Left ventricle myocardium inferior (tissue), 1 donor: ENCODE measurements around the gene CLN3. TPM values are rescaled to one million over a fixed set of nuclear protein-coding genes. Genes with fewer than 3 reads are reported as not detected.

Experiments
- DNase-seq: peaks from one replicate; pipeline ENCODE4 v3.0.0-alpha.2; 2020
- H3K27ac ChIP-seq: fragments of 200-600 bp; replicated peaks from 2 replicates; pipeline ENCODE4 v1.8.0; 2021
- H3K27me3 ChIP-seq: fragments of 200-600 bp; 2 replicates; pipeline ENCODE4 v1.8.0; 2021; ENCODE audit warnings: low read depth
- H3K36me3 ChIP-seq: fragments of 200-600 bp; 2 replicates; pipeline ENCODE4 v1.8.0; 2021
- H3K4me1 ChIP-seq: fragments of 200-600 bp; 2 replicates; pipeline ENCODE4 v1.8.0; 2021
- H3K4me3 ChIP-seq: fragments of 200-600 bp; 2 replicates; pipeline ENCODE4 v1.8.0; 2021; ENCODE audit warnings: mild to moderate bottlenecking, moderate library complexity
- H3K9me3 ChIP-seq: fragments of 200-600 bp; replicated peaks from 2 replicates; pipeline ENCODE4 v1.8.0; 2021
- intact Hi-C: fragments of 100-400 bp; cut with micrococcal nuclease; formaldehyde crosslinking; loops from one replicate; pipeline ENCODE4 v1.11.0; 2022
- long read RNA-seq: library from polyadenylated mRNA; unstranded; transcript quantifications from one replicate; pipeline ENCODE4 v2.0.0, GENCODE V29; 2021
- total RNA-seq: library from RNA; stranded (reverse); fragmentation: NEBNext Ultra II Directional; extraction: Animal tissue kit (Norgen Biotek cat#: 25700); gene quantifications from one replicate; pipeline ENCODE4 v1.2.1, GENCODE V29; 2021
- TF ChIP-seq, protein P1 (sequence below): fragments of 200-600 bp; IDR thresholded peaks from 2 replicates; pipeline ENCODE4 v1.8.0; 2021; ENCODE audit warnings: antibody characterized with exemption, mild to moderate bottlenecking, borderline replicate concordance
- donor health status: DM: no; HTN: yes; CAD: no; lungs with severe emphysema.

CLN3 gene
- 13.6 TPM for total RNA-seq
- long read RNA-seq, transcript CLN3-244 (16 exons, 3,832 nt) = major isoform, 10 of 18 reads
- long read RNA-seq, partial matches to known transcripts = 2 of 18 reads
- long read RNA-seq, other reads (novel, unspliced or antisense) = 1 of 18 reads

DNA sequence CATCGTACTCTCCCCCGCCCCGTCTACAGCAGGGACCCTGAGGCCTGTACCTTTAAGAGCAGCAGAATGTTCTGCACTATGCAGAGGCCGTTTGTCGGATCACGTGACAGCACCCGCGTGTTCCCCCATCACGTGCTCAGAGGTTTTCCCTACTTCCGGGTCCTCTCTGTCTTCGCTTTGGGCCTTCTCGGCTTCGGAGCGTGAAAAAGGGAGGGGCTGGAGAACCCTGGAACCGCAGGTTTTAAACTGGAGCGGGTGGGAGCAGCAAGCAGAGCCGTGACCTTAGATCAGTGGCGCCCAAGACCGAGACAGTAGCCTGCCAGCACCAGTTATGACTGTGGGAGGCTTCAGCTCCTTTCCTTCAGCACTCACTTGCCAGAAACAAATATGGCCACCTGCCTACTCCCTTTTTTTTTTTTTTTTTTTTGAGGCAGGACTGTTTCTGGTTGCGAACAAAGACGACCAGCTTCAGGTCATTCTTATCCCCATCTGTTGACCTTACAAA, at the start of gene CLN3:
Gene CLN3 (minus strand): TSS at position 105 of the 505 bp plus-strand sequence. CDS start 315 bp downstream, outside the sequence.
- Histone ChIP-seq H3K9me3 (no peaks in the 10 kb centered on the region), H3K36me3 (peaks cover 25% of the 10 kb centered on the region), H3K27ac (peak within 1 kb of the TSS; percentile 95), H3K4me1 (peaks cover 13% of the 10 kb centered on the region), H3K4me3 (peak within 1 kb of the TSS; percentile 95), H3K27me3 (no peaks in the 10 kb centered on the region)
- intact Hi-C loops = loop anchor here (10.0 kb wide), 1 partner anchor 63 kb away; the partner anchor contains the start of gene SGF29
- TF ChIP-seq, protein P1, sequence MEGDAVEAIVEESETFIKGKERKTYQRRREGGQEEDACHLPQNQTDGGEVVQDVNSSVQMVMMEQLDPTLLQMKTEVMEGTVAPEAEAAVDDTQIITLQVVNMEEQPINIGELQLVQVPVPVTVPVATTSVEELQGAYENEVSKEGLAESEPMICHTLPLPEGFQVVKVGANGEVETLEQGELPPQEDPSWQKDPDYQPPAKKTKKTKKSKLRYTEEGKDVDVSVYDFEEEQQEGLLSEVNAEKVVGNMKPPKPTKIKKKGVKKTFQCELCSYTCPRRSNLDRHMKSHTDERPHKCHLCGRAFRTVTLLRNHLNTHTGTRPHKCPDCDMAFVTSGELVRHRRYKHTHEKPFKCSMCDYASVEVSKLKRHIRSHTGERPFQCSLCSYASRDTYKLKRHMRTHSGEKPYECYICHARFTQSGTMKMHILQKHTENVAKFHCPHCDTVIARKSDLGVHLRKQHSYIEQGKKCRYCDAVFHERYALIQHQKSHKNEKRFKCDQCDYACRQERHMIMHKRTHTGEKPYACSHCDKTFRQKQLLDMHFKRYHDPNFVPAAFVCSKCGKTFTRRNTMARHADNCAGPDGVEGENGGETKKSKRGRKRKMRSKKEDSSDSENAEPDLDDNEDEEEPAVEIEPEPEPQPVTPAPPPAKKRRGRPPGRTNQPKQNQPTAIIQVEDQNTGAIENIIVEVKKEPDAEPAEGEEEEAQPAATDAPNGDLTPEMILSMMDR = no peak
- peak; percentile 91 for DNase-seq

DNA sequence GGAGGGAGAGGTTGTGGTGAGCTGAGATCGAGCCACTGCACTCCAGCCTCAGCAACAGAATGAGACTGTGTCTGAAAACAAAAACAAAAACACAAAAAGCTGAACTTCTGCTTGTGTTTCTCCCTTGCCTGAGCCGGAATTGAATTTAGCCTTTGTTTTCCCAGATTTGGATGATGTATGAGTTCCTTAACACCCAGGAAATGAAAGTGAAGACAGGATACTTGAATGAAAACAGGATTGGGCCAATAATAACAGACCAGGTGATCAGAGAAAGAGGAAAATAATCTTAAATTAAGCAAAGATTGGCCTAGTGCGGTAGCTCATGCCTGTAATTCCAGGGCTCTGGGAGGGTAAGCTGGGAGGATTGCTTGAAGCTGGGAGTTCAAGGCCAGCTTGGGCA, 48.5 kb upstream of the CLN3 start:
- intact Hi-C loops = no loop called here
- Histone ChIP-seq H3K27me3 (no peaks in the 10 kb centered on the region), H3K27ac (no peak overlapping the region), H3K9me3 (no peaks in the 10 kb centered on the region), H3K4me1 (peaks cover 38% of the 10 kb centered on the region), H3K4me3 (no peak overlapping the region), H3K36me3 (peaks cover 17% of the 10 kb centered on the region)
- DNase-seq = no peak
- TF ChIP-seq, protein P1 = no peak

DNA sequence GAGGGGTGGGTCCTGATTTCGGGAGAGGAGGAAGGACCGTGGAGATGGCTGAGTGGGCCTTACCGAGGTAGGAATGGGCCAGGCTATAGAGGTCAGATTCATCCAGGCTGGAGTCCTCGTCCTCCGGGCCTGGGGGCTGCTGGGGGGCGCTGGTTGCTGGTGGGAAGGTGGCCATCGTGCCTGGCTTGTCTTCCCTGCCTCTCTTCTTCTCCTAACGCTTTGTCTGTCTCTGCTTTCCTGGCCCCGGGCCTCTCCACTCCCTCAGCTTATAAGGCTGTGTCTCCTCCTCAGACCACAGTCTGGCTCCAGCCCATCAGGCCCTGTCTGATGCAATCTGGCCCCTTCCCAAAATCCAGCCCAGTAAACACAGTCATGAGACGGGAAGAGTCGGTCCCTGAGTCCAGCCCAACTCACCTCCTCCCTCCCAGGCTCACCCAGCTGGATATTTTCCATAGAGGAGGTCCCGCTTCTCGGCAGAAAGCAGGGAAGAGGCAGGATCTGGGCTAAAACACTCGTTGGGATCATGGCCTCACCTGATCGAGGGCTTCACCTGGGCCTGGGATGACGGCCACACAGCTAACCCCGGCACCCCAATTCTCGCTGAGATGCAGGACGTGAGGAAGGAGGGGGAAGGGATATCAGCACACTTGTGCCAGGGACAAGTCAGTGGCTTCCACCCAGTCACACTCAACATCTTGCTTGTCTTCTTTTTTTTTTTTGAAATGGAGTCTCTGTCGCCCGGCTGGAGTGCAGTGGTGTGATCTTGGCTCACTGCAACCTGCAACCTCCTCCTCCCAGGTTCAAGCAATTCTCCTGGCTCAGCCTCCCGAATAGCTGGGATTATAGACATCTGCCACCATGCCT, 47.1 kb upstream of the CLN3 start, which contains the start of gene NUPR1:
Gene NUPR1 (minus strand): TSS at position 242 of the 864 bp plus-strand sequence. CDS start 67 bp downstream, at position 175.
- TF ChIP-seq, protein P1 = no peak
- peak; percentile 93 for DNase-seq
- Histone ChIP-seq H3K9me3 (peaks cover 6% of the 10 kb centered on the region), H3K27me3 (no peaks in the 10 kb centered on the region), H3K4me1 (peaks cover 47% of the 10 kb centered on the region), H3K4me3 (peak within 1 kb of the TSS; percentile 71), H3K27ac (peak within 1 kb of the TSS; percentile 93), H3K36me3 (peaks cover 25% of the 10 kb centered on the region)
- intact Hi-C loops = no loop called here

DNA sequence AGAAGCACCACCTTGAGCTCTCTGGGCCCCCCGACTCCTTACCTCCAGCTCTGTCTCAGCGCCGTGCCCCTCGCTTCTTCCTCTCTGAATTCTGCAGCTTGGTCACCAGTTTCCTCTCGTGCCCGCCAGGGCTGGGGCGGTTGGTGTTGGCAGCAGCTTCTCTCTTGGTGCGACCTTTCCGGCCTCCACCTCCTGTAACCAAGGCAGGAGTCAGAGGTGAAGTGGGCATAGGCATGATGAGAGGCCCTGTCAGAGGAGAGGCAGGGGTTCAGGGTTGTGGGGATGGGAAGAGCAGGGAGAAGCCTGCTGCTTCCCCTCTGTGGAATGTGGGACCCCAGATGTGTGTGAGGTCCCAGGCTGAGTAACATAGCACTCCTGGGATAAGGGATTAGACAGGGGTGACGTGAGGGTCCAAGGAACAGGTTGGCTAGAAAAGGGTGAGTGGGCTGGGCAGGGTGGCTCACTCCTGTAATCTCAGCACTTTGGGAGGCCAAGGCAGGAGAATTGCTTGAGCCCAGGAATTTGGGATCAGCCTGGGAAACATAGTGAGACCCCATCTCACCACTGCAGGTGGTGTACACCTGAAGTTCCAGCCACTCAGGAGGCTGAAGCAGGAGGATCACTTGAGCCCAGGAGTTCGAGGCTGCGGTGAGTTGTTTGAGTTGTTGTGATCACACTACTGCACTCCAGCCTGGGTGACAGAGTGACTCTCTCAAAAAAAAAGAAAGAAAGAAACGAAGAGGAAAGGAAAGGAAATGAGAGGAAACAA, 46.3 kb upstream of the CLN3 start:
- Histone ChIP-seq H3K9me3 (peaks cover 6% of the 10 kb centered on the region), H3K36me3 (peaks cover 25% of the 10 kb centered on the region), H3K4me1 (peaks cover 48% of the 10 kb centered on the region), H3K27ac (peak overlapping the region; percentile 93), H3K27me3 (no peaks in the 10 kb centered on the region), H3K4me3 (peak overlapping the region; percentile 71)
- no peak for DNase-seq
- intact Hi-C loops = no loop called here
- TF ChIP-seq, protein P1 = no peak

DNA sequence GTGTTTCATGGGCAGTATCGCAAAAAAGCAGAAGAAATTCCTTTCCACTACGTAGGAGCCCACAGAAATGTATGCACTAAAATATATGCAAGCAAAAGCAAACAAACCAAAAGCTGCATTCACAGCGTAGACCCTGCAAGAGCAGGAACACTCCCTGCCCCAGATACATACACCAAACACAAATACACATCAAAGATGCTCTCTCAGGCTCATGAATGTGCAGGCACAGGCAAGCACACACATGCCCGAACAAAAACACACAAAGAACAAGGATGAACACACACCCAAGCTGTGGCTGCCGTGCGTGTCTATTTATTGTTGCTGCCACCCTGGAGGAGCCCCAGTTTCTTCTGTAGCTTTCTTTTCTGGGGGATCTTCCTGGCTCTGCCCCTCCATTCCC, 45.2 kb upstream of the CLN3 start:
- no peak for DNase-seq
- Histone ChIP-seq H3K27me3 (no peaks in the 10 kb centered on the region), H3K9me3 (peaks cover 6% of the 10 kb centered on the region), H3K36me3 (peaks cover 25% of the 10 kb centered on the region), H3K4me3 (peak overlapping the region; percentile 71), H3K27ac (peak overlapping the region; percentile 93), H3K4me1 (peaks cover 59% of the 10 kb centered on the region)
- TF ChIP-seq, protein P1 = no peak
- intact Hi-C loops = no loop called here
